CD4-positive, CD25-positive, alpha-beta regulatory T cell (primary cell): Measurements from ENCODE around the gene STK33. TPM values are rescaled to one million over a fixed set of nuclear protein-coding genes. Genes with fewer than 3 reads are reported as not detected.

ENCODE experiments used
- ATAC-seq, 2 donors: fragments of 150-1000 bp; cut with Tn5 transposase; one replicate each; pipeline ENCODE4 v1.10.0; 2021; ENCODE audit warnings: low read depth in 2 of 2, moderate number of reproducible peaks in 2 of 2, moderate library complexity in 1 of 2
- DNase-seq, 3 donors: peaks; one replicate each; pipeline versions ENCODE4 v3.0.0 to v3.0.0-alpha.2; 2012 to 2022; ENCODE audit warnings: mixed read lengths in 1 of 3
- H3K27ac ChIP-seq: one replicate; pipeline ENCODE4 v1.7.0; 2013; ENCODE audit warnings: mild to moderate bottlenecking, low read length; ENCODE audit not compliant: insufficient read depth, poor library complexity, severe bottlenecking
- H3K27me3 ChIP-seq: one replicate; pipeline ENCODE4 v1.7.0; 2013; ENCODE audit warnings: low read length; ENCODE audit not compliant: control insufficient read depth, insufficient read depth
- H3K36me3 ChIP-seq: one replicate; pipeline ENCODE4 v1.7.0; 2013; ENCODE audit warnings: mild to moderate bottlenecking, low read length, moderate library complexity; ENCODE audit not compliant: control insufficient read depth, insufficient read depth
- H3K4me1 ChIP-seq: 2 replicates; pipeline ENCODE4 v1.7.0; 2013; ENCODE audit warnings: mild to moderate bottlenecking, low read length; ENCODE audit not compliant: insufficient read depth, control insufficient read depth, poor library complexity, severe bottlenecking
- H3K4me3 ChIP-seq: one replicate; pipeline ENCODE4 v1.7.0; 2013; ENCODE audit warnings: low read depth, mild to moderate bottlenecking, low read length, moderate library complexity
- H3K9me3 ChIP-seq, 2 experiments: 1 replicate in 1 of 2; 2 replicates in 1 of 2; pipeline ENCODE4 v1.7.0; 2013; ENCODE audit warnings: low read length in 2 of 2, mild to moderate bottlenecking in 1 of 2, moderate library complexity in 1 of 2; ENCODE audit not compliant: control insufficient read depth in 2 of 2
- H3K27ac Mint-ChIP-seq, 3 donors: one replicate each; pipeline ENCODE4 v1.8.0; 2020 to 2022; ENCODE audit warnings: mild to moderate bottlenecking in 3 of 3, mixed read lengths in 3 of 3, moderate library complexity in 2 of 3
- H3K27me3 Mint-ChIP-seq: one replicate; pipeline ENCODE4 v1.8.0; 2022; ENCODE audit warnings: mild to moderate bottlenecking, mixed read lengths
- H3K36me3 Mint-ChIP-seq: one replicate; pipeline ENCODE4 v1.8.0; 2020; ENCODE audit warnings: mixed read lengths
- H3K4me1 Mint-ChIP-seq, 4 donors: one replicate each; pipeline ENCODE4 v1.8.0; 2020 to 2022; ENCODE audit warnings: mixed read lengths in 4 of 4, mild to moderate bottlenecking in 1 of 4
- H3K4me3 Mint-ChIP-seq, 4 donors: one replicate each; pipeline ENCODE4 v1.8.0; 2020 to 2022; ENCODE audit warnings: mild to moderate bottlenecking in 4 of 4, mixed read lengths in 4 of 4, moderate library complexity in 3 of 4
- H3K9me3 Mint-ChIP-seq, 7 donors: one replicate each; pipeline ENCODE4 v1.8.0; 2020 to 2022; ENCODE audit warnings: mixed read lengths in 7 of 7, mild to moderate bottlenecking in 3 of 7, moderate library complexity in 2 of 7
- polyA plus RNA-seq, 4 donors: library from polyadenylated mRNA; unstranded; fragments of 300-500 nt; fragmentation: Illumina TruSeq; gene quantifications; one replicate each; pipeline ENCODE4 v1.2.3, GENCODE V29; 2021
- total RNA-seq: library from RNA; stranded (reverse); gene quantifications from one replicate; pipeline ENCODE4 v1.2.3, GENCODE V29; 2022

Gene STK33
- total and polyA plus RNA-seq, 5 donors from 2014 or later, result 0.44 to 0.49 TPM; not detected in 3

GRCh38 chr11:8408151-8408941, 185.7 kb downstream of the STK33 start:
- no peaks in the 10 kb centered on the region for H3K36me3 Mint-ChIP-seq
- no peaks in the 10 kb centered on the region for H3K4me1 Mint-ChIP-seq
- H3K27ac Mint-ChIP-seq, result no peak overlapping the region
- ATAC-seq, result no peak
- Histone ChIP-seq H3K27me3 (no peaks in the 10 kb centered on the region), H3K9me3 (no peaks in the 10 kb centered on the region), H3K4me3 (no peak overlapping the region), H3K4me1 (no peaks in the 10 kb centered on the region), H3K36me3 (no peaks in the 10 kb centered on the region), H3K27ac (no peak overlapping the region)
- no peak for DNase-seq
- H3K4me3 Mint-ChIP-seq, result no peak overlapping the region
- no peaks in the 10 kb centered on the region for H3K27me3 Mint-ChIP-seq
- H3K9me3 Mint-ChIP-seq, result peaks cover 0 to 5% (median 0%) of the 10 kb centered on the region in 7 donors

GRCh38 chr11:8403310-8403709, 190.7 kb downstream of the STK33 start:
- Mint-ChIP-seq H3K36me3 (no peaks in the 10 kb centered on the region), H3K4me3 (no peak overlapping the region), H3K4me1 (no peaks in the 10 kb centered on the region), H3K27ac (no peak overlapping the region), H3K27me3 (no peaks in the 10 kb centered on the region), H3K9me3 (peaks cover 0 to 5% (median 0%) of the 10 kb centered on the region in 7 donors)
- no peak overlapping the region for H3K4me3 ChIP-seq
- H3K36me3 ChIP-seq, result no peaks in the 10 kb centered on the region
- DNase-seq (no peak), ATAC-seq (no peak)
- no peaks in the 10 kb centered on the region for H3K9me3 ChIP-seq
- no peaks in the 10 kb centered on the region for H3K27me3 ChIP-seq
- H3K4me1 ChIP-seq, result no peaks in the 10 kb centered on the region
- no peak overlapping the region for H3K27ac ChIP-seq

- H3K4me3 ChIP-seq, result no peak overlapping the region
- no peaks in the 10 kb centered on the region for H3K9me3 ChIP-seq
- no peaks in the 10 kb centered on the region for H3K27me3 ChIP-seq
- Mint-ChIP-seq H3K27me3 (no peaks in the 10 kb centered on the region), H3K4me3 (no peak overlapping the region), H3K4me1 (no peaks in the 10 kb centered on the region), H3K36me3 (no peaks in the 10 kb centered on the region), H3K27ac (no peak overlapping the region), H3K9me3 (peaks cover 0 to 5% (median 0%) of the 10 kb centered on the region in 7 donors)
- H3K4me1 ChIP-seq, result no peaks in the 10 kb centered on the region
- no peak for ATAC-seq
- DNase-seq, result no peak
- no peaks in the 10 kb centered on the region for H3K36me3 ChIP-seq
- H3K27ac ChIP-seq, result no peak overlapping the region
These were observed 201.1 kb downstream of the STK33 start for GRCh38 chr11:8392886-8393285.

- ATAC-seq, result no peak
- no peak overlapping the region for H3K4me3 ChIP-seq
- H3K36me3 Mint-ChIP-seq, result no peaks in the 10 kb centered on the region
- no peaks in the 10 kb centered on the region for H3K27me3 Mint-ChIP-seq
- H3K4me1 ChIP-seq, result no peaks in the 10 kb centered on the region
- H3K36me3 ChIP-seq, result no peaks in the 10 kb centered on the region
- H3K9me3 ChIP-seq, result no peaks in the 10 kb centered on the region
- H3K27ac Mint-ChIP-seq, result no peak overlapping the region
- H3K4me3 Mint-ChIP-seq, result no peak overlapping the region
- no peaks in the 10 kb centered on the region for H3K27me3 ChIP-seq
- no peak overlapping the region for H3K27ac ChIP-seq
- peaks cover 0 to 5% (median 0%) of the 10 kb centered on the region in 7 donors for H3K9me3 Mint-ChIP-seq
- DNase-seq, result no peak
- H3K4me1 Mint-ChIP-seq, result no peaks in the 10 kb centered on the region
These were observed 201.9 kb downstream of the STK33 start for GRCh38 chr11:8392166-8392565.

- Mint-ChIP-seq H3K27me3 (no peaks in the 10 kb centered on the region), H3K4me1 (no peaks in the 10 kb centered on the region), H3K4me3 (no peak overlapping the region), H3K27ac (no peak overlapping the region), H3K9me3 (peaks cover 0 to 5% (median 0%) of the 10 kb centered on the region in 7 donors), H3K36me3 (no peaks in the 10 kb centered on the region)
- no peak for ATAC-seq
- no peak overlapping the region for H3K4me3 ChIP-seq
- DNase-seq, result no peak
- H3K4me1 ChIP-seq, result no peaks in the 10 kb centered on the region
- H3K27ac ChIP-seq, result no peak overlapping the region
- no peaks in the 10 kb centered on the region for H3K36me3 ChIP-seq
- no peaks in the 10 kb centered on the region for H3K9me3 ChIP-seq
- H3K27me3 ChIP-seq, result no peaks in the 10 kb centered on the region
These were observed 203.0 kb downstream of the STK33 start for GRCh38 chr11:8390851-8391612.

GRCh38 chr11:8389029-8389996, 204.7 kb downstream of the STK33 start:
- DNase-seq (no peak), ATAC-seq (no peak)
- Histone ChIP-seq H3K27me3 (no peaks in the 10 kb centered on the region), H3K4me1 (no peaks in the 10 kb centered on the region), H3K36me3 (no peaks in the 10 kb centered on the region), H3K9me3 (no peaks in the 10 kb centered on the region), H3K27ac (no peak overlapping the region), H3K4me3 (no peak overlapping the region)
- H3K9me3 Mint-ChIP-seq, result peaks cover 0 to 4% (median 0%) of the 10 kb centered on the region in 7 donors
- H3K27ac Mint-ChIP-seq, result no peak overlapping the region
- H3K36me3 Mint-ChIP-seq, result no peaks in the 10 kb centered on the region
- no peaks in the 10 kb centered on the region for H3K27me3 Mint-ChIP-seq
- no peak overlapping the region for H3K4me3 Mint-ChIP-seq
- H3K4me1 Mint-ChIP-seq, result no peaks in the 10 kb centered on the region

GRCh38 chr11:8387693-8388092, 206.3 kb downstream of the STK33 start:
- Histone ChIP-seq H3K4me3 (no peak overlapping the region), H3K36me3 (no peaks in the 10 kb centered on the region), H3K27ac (no peak overlapping the region), H3K9me3 (no peaks in the 10 kb centered on the region), H3K4me1 (no peaks in the 10 kb centered on the region), H3K27me3 (no peaks in the 10 kb centered on the region)
- Mint-ChIP-seq H3K9me3 (peaks cover 0 to 1% (median 0%) of the 10 kb centered on the region in 7 donors), H3K27me3 (no peaks in the 10 kb centered on the region), H3K27ac (no peak overlapping the region), H3K4me1 (no peaks in the 10 kb centered on the region), H3K36me3 (no peaks in the 10 kb centered on the region), H3K4me3 (no peak overlapping the region)
- ATAC-seq (no peak), DNase-seq (no peak)
